ENCODE results near the gene KDM6A.
"Not testable (repeated sequence)": the region's sequence is repeated elsewhere in the genome, so short reads cannot be mapped to it uniquely, and the experiment has no call there.

KDM6A gene

DNA sequence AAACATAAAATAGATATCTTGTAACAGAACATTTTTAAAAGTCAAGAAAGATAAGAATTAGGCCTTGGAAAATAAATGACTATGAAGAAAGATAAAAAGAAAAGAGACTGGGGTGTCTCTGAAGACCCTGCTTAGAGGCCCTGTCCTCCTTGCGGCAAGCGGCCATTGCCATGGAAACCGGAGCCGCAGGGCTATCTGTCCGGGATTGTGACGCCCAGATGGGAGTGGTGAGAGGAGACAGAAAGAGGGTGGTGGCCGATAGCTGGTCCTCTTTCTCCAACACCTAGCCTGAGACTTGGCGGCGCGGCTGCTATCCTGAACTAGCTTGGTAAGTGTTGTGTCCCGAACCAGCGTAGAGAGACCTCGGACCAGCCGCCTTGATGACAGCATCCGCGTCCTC lies 29.2 kb upstream of the KDM6A start, which contains the start of gene DUSP21:
Gene DUSP21 (plus strand): TSS at position 269 of the 400 bp plus-strand sequence. CDS start 112 bp downstream, at position 381.
- Histone ChIP-seq H3K27ac (no peak within 1 kb of the TSS), H3K36me3 (replicated peaks) (no peaks in the 10 kb centered on the region), H3K27me3 (replicated peaks) (no peaks in the 10 kb centered on the region), H3K4me3 (ENCODE audit: low read depth, low read length) (no peak within 1 kb of the TSS)
- TF ChIP-seq CTCF (IDR thresholded peaks at IDR 0.05; ENCODE audit: low read depth, low read length, missing control alignments) = no peak
- no peak for DNase-seq
- in situ Hi-C loops (cut with HindIII; ENCODE audit: low pct_ligation_motif_present, low sequenced_read_pairs) = no loop called here

DNA sequence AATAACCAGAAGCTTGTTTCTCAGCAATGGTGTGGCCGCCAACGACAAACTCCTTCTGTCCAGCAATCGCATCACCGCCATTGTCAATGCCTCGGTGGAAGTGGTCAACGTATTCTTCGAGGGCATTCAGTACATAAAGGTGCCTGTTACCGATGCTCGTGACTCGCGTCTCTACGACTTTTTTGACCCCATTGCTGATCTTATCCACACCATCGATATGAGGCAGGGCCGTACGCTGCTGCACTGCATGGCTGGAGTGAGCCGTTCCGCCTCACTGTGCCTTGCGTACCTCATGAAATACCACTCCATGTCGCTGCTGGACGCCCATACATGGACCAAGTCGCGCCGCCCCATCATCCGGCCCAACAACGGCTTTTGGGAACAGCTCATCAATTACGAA lies 28.8 kb upstream of the KDM6A start:
- DNase-seq = no peak
- H3K27me3 ChIP-seq (replicated peaks) = no peaks in the 10 kb centered on the region
- H3K27ac ChIP-seq = no peak overlapping the region
- H3K36me3 ChIP-seq (replicated peaks) = no peaks in the 10 kb centered on the region
- TF ChIP-seq CTCF (IDR thresholded peaks at IDR 0.05; ENCODE audit: low read depth, low read length, missing control alignments) = no peak
- H3K4me3 ChIP-seq (ENCODE audit: low read depth, low read length) = no peak overlapping the region
- in situ Hi-C loops (cut with HindIII; ENCODE audit: low pct_ligation_motif_present, low sequenced_read_pairs) = no loop called here

- H3K4me3 ChIP-seq (ENCODE audit: low read depth, low read length); H3K27me3 ChIP-seq (replicated peaks); in situ Hi-C loops (cut with HindIII; ENCODE audit: low pct_ligation_motif_present, low sequenced_read_pairs); DNase-seq; H3K36me3 ChIP-seq (replicated peaks); H3K27ac ChIP-seq: not testable (repeated sequence)
Observed at GRCh38 chrX:44850891-44851290, 22.1 kb upstream of the KDM6A start.

GRCh38 chrX:44871114-44871645 lies 1.8 kb upstream of the KDM6A start:
- Histone ChIP-seq H3K36me3 (replicated peaks) (no peaks in the 10 kb centered on the region), H3K27me3 (replicated peaks) (no peaks in the 10 kb centered on the region), H3K27ac (no peak overlapping the region), H3K4me3 (ENCODE audit: low read depth, low read length) (peak overlapping the region; percentile 3)
- in situ Hi-C loops (cut with HindIII; ENCODE audit: low pct_ligation_motif_present, low sequenced_read_pairs) = no loop called here
- no peak for DNase-seq
- TF ChIP-seq CTCF (IDR thresholded peaks at IDR 0.05; ENCODE audit: low read depth, low read length, missing control alignments) = no peak

DNA sequence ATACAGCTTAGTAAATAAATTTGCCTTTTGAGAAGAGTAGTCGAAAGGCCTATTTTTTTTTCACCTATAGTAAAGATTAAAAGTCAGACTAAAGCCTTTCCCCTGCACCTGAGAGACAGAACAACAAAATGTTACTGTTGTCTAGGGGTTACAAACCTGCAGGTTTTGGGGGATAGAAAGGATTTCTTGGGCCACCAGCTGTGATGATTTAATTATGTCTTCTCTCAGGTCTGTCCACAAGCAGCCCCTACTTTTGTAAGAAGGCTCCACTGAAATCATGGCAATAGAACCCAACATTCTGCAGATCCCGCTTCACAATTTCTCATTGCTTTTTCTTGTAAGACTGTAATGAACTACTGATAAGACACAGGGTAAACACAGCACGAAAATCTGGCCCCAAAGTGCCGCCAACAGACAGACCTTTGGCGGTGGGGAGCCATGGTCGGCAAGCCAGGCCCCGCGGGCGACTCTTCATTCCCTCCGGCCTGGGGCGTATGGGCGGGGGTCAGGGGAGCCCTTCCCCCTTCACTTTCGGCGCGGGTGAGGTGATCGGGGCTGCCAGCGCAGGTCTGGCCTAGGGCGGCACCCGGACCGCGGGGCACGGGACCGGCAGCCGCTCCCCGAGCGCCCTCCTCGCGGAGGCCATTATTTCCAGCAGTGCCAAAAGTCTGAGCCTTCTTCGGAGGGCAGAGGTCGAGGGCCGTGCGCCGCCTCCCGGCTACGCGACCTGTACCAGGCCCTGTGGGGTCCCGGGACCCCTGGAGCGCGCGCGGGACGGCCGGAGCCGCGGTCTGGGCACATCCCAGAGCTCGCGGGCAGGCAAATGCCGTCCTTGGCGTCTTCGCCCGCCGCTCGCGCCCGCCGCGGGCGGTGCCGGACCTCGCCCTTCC lies 812 bp upstream of the KDM6A start:
- in situ Hi-C loops (cut with HindIII; ENCODE audit: low pct_ligation_motif_present, low sequenced_read_pairs) = no loop called here
- Histone ChIP-seq H3K27me3 (replicated peaks) (no peaks in the 10 kb centered on the region), H3K27ac (peak overlapping the region; percentile 87), H3K4me3 (ENCODE audit: low read depth, low read length) (peak overlapping the region; percentile 87), H3K36me3 (replicated peaks) (no peaks in the 10 kb centered on the region)
- DNase-seq = no peak
- TF ChIP-seq CTCF (IDR thresholded peaks at IDR 0.05; ENCODE audit: low read depth, low read length, missing control alignments) = no peak

GRCh38 chrX:44873415-44874276 lies 658 bp downstream of the KDM6A start:
- Histone ChIP-seq H3K27me3 (replicated peaks) (no peaks in the 10 kb centered on the region), H3K27ac (peak overlapping the region; percentile 87), H3K36me3 (replicated peaks) (no peaks in the 10 kb centered on the region), H3K4me3 (ENCODE audit: low read depth, low read length) (peak overlapping the region; percentile 87)
- DNase-seq = peak; percentile 51
- in situ Hi-C loops (cut with HindIII; ENCODE audit: low pct_ligation_motif_present, low sequenced_read_pairs) = no loop called here
- TF ChIP-seq CTCF (IDR thresholded peaks at IDR 0.05; ENCODE audit: low read depth, low read length, missing control alignments) = no peak

Data from brain microvascular endothelial cell (primary cell).